IPS DF 4.7 (cell line): ENCODE results near the gene TRPC3.

Source experiments
- DNase-seq: peaks from one replicate; pipeline ENCODE4 v3.0.0-alpha.2; 2013; ENCODE audit warnings: low spot score; ENCODE audit errors: extremely low read depth

The TRPC3 gene

DNA sequence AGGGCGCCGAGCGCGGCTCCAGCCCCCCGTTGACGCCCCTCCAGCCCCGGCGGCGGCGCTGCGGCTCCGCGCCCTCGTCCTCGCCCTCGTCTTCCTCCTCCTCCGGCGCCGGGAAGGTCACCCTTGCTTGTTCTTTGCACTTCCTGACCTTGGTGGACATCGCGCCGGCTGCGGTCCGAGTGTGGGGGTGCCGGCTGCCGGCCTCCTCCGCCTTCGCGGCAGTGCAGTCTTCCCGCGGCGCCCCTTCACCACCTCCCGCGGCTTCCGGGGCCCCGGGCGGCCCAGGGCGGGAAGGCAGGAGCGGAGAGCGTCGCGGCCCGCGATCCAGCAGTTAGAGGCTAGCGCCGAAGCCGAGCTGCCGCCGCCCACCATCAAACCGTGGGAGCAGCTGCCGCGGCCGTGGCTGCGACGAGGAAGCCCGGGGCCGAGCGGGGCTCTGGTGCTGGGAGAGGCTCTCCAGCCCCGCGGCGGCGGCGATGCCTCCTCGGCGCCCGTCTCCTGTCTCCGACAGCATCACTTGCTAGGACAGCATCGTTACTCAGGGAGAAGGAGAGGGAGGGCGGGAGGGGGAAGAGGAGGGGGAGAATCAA, at the start of gene TRPC3:
TRPC3 (minus strand) TSS at position 540 of the 590 bp plus-strand sequence; CDS start at position 160, 380 bp downstream.
- DNase-seq: no peak

DNA sequence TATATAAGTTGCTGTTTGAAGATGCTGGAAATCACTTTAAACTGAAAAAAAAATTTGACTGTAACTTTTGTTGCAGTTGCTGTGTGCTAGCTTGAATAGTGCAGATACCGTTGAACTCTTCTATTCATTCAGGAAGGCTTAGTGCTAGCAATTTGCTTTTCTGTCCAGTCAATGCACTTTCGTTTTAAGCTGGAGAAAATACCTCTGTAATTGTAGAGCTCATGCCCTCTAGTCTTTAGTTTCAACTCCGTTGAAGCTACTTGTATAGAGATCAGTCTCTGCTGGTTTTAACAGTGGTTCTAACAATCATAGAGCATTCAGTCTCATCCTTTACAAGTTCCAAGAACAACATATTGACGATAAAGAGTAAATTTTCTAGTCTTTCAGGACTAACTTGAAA, 49.0 kb upstream of the TRPC3 start:
- DNase-seq: no peak

DNA sequence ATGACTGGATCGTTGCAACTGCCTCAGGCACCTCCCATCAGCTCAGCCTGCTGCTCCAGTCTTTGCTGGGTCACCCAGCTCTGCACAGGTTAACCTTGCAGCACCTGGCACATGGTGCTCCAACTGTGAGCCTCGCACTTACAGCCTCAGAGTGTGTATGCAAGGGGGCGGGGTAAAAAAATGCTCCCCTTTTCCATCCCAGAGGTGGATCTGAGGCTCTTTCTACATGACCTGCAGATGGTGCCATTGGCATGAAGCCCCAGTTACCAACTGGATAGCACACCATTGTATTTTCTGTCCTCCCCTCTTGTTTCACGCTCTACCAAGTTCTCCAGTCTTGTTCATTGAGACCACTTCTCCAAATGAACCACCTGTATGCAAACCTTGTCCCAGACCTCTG, 46.2 kb upstream of the TRPC3 start:
- DNase-seq: peak; percentile 19

DNA sequence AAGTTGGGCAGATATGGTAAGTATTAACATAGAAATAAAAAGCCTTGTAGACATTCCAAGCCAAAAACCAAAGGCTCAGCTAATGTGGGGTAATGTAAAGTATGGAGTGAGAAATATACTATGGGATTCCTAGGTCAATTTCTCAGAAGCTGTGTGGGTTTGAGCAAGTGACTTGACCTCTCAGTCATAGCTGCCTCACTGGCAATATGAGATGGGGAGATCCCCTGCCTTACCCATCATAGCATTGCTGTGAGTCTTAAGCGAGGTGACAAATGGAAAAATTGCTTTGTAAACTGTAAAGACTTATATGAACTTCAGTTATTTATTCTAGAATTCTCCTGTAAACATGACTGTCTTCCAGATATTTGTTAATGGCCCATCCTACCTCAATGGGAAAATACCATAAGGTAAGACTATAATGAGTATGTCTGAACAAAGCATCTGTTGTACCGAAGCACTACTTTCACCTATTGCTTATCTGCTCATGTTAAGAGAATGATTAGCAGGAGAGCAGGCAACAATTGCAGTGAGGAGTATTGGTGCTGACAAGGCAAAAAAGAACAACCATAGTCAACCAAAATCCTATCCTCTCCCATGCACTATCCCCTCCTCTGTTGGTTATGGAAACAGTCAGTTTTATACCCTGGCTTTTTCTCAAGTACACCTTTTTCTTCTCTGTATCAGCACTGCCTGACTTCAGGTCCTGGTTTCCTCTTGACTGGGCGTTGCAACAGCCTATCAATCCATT, 44.1 kb upstream of the TRPC3 start:
- DNase-seq: no peak

DNA sequence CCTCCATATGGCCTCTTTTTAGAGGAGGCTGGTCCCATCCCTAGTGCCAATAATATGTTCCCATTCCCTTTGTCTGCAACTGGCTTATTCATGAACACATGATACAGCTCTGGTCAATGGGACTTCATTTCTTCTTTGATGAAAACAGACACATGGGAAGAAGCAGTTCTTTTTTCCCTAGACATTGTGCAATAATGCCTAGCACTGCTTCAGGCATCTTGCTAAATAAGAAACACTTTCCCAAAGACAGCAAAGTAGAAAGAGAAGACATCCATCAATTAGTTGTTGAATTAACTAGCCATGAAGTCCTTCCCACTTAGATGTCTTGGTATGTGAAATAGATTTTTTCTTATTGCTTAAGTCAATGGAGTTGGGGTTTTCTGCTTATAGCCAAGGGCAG, 40.1 kb upstream of the TRPC3 start:
- DNase-seq: no peak

DNA sequence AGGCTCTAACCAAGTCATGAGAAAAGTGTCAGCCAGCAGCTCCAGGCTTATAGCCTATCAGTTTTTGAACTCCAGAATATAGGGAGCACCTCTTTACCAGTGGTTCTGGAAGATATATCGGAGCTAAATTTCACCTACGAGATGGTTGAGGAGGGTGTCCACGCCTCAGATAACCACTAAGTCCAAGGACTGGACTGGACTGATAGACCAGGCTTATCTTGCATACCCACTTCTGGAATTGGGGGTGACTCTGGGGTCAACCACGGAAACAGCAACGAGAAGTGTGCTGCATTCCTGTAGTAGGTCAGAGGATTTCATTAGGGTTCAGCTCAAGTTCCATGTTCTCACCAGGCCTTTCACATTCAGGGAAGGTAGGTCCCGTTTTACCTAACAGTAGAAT, 38.6 kb upstream of the TRPC3 start:
- DNase-seq: no peak

DNA sequence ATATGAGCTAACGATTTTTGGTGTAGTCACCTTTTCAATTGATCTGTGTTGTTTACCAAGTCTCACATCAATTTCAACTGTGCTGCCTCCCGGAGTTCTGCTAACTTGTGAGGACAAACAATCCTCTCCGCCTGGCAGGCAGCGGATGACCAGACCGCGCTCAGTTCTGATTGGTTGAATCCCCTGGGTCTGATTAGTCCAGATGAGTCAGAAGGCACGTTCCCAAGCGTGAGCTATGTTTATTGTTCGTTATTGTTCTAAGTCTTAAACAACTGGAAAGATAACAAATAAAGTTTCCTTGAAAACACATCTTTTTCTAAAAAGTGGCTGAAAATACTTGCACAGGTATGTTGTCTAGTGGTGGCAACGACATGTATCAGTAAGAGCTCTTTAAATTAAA, 37.9 kb upstream of the TRPC3 start:
- DNase-seq: no peak

DNA sequence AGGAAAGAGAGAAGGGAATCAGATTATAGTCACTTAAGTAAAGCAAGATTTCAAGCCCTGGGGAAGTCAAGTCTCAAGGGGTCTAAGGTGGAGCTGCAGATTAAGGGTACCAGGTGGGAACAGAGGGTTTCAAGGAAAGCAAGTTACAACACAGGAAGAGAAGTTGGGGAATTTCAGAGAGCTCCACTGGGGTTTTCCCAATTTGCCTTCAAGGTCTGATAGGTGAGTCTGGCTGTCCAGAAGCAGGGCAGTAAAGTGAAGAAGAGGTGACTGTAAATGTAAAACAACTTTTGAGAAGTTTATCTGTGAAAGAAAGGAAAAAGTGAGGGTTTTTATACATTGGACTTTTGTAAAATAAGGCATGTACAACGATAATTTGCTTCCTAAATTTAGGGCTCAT, 37.1 kb upstream of the TRPC3 start:
- DNase-seq: no peak

DNA sequence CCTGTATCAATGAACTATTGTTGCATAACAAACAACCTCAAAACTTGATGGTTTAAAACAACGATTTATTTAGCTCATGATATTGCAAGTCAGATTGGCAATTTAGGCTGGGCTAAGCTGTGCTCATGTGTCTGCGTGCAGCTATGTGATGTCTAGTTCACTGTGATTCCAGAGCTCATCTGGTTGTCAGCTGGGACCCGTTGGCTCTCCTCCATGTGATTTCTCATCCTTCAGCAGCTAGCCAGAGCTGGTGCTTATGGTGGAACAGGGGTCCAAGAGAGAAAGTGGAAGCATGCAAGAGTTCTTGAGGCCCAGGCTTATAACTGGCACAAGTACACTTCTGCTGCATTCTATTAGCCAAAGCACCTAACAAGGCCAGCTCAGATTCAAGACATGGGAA, 28.8 kb upstream of the TRPC3 start:
- no peak for DNase-seq

DNA sequence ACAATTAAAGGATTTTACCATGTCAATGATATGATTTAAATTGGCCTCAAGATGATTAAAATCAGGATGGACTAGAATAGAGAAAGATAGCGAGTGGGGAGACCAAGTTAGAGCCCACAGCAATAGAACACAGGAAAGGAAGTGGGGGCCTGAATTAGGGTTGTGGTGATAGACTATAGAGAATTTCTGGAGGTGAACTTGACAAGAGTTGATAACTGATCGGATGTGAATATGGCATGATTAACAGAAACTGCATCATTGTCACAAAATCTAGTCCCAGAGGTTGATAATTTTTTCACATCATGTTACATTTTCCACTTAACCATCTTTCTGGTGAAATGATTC, 26.3 kb upstream of the TRPC3 start:
- no peak for DNase-seq

DNA sequence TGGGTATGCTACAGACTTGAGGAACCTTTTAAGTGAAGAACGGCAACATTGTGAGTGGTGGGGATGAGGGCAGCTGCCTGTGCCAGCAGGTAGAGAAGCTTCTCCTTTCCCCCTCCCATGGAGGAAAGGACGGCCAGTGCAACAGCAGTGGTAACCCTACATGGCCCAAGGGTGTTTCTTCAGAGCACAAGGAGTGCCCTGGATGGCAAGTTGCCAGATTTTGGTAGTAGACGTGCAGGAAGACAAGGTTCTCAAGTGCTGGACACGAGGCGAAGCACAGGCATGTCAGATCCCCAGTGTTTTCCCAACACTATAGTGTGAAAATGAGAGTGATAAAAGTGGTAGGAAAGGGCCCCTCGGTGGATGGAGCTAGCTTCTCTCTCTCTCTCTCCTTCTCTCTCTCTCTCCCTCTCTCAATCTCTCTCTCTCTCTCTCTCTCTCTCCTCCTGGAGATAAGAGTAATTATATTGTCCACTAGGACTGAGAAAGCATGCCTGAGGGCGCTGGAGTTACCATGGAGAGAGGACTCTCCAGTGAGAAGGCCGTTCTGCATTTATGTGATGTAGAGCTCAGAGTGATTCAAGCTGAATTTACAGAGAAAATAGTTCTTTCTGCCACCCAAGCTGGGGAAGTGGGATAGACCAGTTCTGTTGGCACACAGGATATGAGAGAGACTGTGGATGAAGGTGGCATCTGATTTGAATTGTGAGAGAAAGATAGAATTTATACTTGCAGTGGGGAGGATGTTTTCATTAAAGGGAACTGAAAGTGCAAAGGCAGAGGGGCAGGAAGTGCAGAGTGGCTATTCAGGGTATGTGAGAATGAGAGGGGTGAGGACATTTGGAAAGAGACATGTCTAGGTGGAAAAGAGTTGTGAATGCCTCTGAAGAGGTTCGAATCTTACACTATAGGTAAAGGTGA, 25.7 kb upstream of the TRPC3 start:
- DNase-seq: no peak

DNA sequence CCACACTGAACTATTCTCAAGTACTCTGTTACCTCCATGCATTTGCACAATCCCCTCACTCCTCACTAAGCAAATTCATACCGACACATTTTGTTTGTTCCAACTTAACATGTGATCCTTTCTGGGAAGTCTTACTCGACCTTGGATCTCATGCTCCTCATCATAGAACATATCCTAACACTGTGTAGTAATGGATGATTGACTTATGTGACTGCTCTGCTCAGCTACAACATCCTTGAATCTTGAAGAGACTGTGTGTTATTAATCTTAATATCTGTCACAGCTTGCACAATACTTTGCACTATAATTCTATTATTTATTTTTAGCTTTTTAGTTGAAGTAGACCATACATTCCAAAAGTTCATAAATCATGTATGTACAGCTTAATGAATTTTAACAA, 23.9 kb upstream of the TRPC3 start:
- DNase-seq: no peak

DNA sequence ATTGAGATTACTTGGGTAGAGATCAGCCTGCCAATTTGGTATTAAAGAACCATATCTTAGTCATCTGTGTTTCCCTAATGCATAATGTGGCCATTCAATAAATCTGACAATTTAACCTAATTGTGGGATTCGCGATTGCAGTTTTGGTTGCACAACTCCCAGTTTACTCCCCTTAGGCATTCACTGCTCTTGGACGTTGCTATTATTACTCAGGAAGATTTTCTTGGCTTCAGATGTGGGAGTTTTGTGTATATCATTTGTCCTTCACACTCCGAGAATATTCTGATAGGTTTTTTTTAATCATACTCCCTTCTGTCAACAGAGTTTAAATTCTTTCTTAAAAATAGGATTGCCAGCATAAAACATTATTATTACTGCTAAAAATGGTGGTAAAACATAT, 22.0 kb upstream of the TRPC3 start:
- no peak for DNase-seq

DNA sequence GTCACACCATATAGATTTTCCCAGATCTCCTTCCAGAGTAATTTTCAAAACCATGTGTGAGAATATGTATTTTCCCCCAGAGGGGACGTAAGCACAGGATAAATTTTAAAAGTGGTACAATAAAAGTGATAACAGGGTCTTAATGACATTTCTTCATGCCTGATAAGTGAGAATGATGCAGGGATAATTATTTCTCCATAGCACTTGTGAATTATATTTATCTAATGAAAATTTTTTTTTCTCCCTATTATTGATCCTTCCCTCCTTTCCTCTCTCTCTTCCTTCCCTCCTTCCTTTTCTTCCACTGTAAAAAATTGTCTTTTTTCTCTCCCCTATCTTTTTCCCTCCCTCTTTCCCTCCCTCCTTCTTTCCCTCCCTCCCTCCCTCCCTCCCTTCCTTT, 17.0 kb upstream of the TRPC3 start:
- no peak for DNase-seq

DNA sequence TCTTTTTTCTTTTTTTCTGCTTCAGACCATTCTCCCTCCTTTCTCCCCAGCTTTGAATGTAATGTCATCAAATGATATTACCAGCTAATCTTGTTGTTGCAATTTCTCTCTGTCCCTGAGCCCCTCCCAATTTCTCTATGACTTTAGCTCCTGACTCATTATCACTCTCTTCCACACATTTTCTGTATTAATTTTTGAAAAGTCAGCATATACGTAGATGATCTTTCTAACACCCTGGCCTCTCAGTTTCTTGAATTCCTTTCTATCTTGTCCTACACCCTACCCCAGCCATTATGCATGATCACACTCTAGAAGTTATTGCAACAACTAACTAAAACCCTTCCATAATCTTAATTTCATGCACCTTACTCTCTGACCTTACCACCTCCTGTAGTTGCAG, 13.1 kb upstream of the TRPC3 start:
- DNase-seq: no peak

DNA sequence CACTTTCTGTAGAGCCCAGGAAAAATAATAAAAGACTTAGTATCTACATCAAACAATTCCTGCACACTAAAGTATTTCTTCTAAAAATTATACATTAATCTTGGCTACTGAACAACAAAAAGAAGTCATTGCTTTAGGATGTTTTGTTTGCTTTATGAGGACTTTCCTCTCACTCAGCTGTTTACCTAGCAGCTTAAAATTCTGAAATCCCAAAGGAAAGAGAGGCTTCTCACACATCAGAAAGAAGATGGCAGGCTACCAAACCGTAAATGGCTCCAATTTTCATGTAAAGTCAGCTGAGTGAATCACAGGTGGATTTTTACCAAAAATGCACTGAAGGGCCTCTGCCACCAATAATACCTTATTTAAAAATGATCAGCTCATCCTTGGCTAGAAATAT, 9.0 kb upstream of the TRPC3 start:
- no peak for DNase-seq

DNA sequence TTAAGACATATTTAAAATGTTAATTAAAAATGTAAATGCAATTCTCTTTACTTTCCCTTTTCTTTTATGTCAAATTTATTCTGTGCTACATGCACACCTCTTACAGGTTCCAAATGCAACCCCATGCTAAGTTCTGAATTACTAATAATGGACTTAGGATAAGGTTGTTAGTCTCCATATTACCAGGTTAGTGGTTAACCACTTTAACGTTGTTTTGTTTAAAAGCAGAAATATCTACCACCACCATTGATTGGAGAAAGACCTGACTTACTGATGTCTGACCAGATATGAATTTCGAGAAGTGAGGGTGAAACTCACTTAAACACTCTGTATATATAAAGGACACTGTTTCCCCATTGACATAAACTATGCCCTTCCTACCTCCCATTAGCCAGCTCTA, 6.9 kb upstream of the TRPC3 start:
- no peak for DNase-seq

DNA sequence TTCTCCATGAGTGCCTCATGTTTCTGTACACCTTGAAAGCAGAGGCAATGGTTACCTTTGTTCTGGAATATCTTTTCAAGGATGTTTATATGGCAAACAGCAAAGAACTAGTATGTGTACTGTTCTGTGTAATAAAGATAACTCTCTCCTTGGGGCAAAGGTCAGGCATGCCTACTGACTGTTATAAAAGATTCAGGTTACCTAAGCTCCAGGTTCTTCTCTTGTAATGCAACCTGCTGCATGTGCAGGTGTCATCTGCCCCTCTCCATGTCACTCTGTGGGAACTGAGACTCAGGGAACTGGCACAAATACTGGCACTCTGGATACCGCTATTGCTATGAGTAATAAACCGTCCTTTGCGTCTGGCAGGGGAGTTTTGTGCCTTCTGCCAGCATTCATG, 5.4 kb upstream of the TRPC3 start:
- no peak for DNase-seq

DNA sequence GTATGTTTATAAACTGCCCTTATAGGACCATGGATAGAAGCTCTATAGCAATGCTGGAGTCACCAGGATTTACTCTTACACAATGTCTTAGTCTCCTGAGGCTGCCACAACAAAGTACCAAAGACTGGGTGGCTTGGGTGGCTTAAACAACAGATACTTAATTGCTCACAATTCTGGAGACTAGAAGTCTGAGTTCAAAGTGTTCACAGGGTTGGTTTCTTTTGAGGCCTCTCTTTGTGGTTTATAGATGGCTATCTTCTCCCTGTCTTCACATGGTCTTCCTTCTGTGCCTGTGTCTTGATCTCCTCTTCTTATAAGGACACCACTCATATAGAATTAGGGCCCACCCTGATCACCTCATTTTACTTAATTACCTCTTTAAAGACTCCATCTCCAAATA, 2.0 kb upstream of the TRPC3 start:
- DNase-seq: no peak

DNA sequence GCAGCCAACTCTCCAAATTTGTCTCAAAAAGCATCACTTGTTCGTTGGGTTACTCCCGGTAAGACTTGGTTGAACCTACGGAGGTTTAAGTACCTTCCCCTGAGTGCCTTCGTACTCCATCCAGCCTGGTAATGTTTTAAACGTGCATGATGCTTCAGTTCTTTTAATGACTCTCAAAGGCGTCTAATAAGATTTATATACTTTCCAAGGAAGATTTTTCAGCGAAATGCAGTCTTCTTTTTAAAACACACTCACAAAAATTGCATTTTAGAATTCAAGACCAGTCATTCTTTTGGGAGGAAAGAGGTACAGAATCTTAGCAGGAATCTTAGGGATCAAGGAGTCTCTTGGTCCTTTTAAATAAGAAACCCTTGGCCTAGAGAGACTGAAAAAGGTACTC, 430 bp upstream of the TRPC3 start:
- DNase-seq: no peak

DNA sequence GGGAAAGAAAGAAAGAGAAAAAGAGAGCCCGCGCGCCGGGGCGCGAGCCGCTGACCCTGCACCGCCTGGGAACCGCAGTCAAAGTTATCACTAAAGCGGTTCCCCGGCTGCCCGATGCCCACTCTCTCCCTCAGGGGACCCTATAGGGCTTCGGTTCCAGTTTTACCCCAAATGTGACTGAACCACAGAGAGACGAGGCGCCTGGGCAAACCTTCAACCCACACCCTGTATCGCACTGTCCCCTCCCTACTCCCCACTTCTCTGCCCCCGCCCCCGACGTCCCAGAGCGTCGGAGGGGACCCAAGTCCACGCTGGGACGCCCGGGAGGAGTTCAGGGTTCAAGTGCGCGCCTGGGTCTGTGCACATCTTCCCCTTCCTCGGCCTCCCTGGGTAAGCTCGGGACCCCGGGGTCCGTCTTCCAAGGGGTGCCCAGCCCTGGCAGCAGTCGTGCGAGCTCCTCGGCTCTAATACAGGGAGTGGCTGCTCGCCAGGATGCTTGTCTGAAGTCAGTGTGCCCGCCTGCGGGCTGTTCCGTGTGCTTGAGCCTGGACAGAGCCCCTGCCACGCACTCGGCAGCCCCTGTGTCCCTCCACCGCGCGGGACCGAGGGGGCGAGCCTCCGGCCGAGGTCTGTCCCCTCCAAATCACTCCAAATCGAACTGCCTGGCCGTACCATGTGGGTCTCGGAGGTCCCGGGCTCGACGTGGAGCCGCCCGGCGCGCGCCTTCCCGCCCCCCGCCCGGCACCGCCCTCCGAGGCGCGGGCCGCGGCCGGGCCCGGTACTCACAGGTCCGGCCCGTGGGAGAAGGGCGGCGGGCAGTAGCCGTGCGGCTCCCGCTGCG, 960 bp downstream of the TRPC3 start:
- no peak for DNase-seq
